ENCODE data around the gene PRKCSH. TPM values are rescaled to one million over a fixed set of nuclear protein-coding genes. Genes with fewer than 3 reads are reported as not detected.

Gene PRKCSH
- polyA plus RNA-seq, 1 of the 3 experiments (the other 2 are of a cell fraction): 502 TPM

DNA sequence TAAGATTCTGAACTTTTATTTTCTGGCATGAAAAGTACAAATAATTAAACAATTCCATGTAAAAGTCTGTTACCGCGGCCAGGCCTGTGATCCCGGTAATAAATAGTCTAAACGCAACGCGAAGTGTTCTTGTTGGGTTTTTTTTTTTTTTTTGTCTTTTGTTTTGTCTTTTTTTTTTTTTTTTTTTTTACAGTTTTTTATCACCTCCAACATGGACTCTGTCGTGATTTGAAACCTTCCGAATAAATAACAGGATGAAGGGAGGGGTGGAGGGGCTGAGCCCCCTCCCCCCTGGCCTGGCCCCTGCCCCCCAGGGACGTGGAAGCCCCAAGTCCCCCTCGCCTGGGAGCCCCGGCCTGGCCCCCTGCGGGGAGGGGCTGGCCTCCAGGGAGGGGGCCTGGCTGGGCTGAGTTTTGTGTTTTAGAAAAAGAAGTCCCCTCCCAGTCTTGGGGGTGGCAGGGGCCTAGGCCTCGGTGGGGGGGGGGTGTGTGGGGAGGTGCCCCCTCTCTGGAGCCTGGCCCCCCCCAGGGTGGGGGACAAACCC lies 16.0 kb downstream of the PRKCSH start:
- peaks cover 9% of the 10 kb centered on the region for H3F3A ChIP-seq (replicated peaks; ENCODE audit: insufficient read depth)
- POLR2A ChIA-PET: interaction anchor here (1.1 kb wide), 1 partner anchor 30 kb away, joined by 4 read pairs; the partner anchor contains the start of gene ELAVL3
- no peaks in the 10 kb centered on the region for H3K9me3 ChIP-seq

GRCh38 chr19:11451871-11452619 lies 16.6 kb downstream of the PRKCSH start:
- Histone ChIP-seq H4K20me1 (ENCODE audit: insufficient read depth) (no peaks in the 10 kb centered on the region), H3K79me2 (ENCODE audit: insufficient read depth) (no peaks in the 10 kb centered on the region), H3K27me3 (ENCODE audit: insufficient read depth) (no peaks in the 10 kb centered on the region), H3K4me3 (ENCODE audit: low read depth in 2 of 2, low read length in 1 of 2) (no peak overlapping the region), H3K9me2 (no peaks in the 10 kb centered on the region), H2AFZ (ENCODE audit: low read depth) (no peak overlapping the region), H3K4me2 (no peak overlapping the region), H3K4me1 (ENCODE audit: control insufficient read depth in 1 of 2, insufficient read depth in 2 of 2, low read depth in 1 of 2, low read length in 1 of 2) (no peaks in the 10 kb centered on the region), H3K27ac (ENCODE audit: low read depth in 2 of 2, low read length in 1 of 2) (no peak overlapping the region), H3F3A (replicated peaks; ENCODE audit: insufficient read depth) (peaks cover 9% of the 10 kb centered on the region), H3K36me3 (replicated peaks in 1 of 2; ENCODE audit: control insufficient read depth in 1 of 2, insufficient read depth in 2 of 2, low read length in 1 of 2) (peaks cover 8 to 23% of the 10 kb centered on the region in 2 experiments), H3K9me3 (no peaks in the 10 kb centered on the region), H3K9ac (no peak overlapping the region)
- TF ChIP-seq ZBTB33 (IDR thresholded peaks at IDR 0.05; ENCODE audit: borderline replicate concordance, low read depth) (no peak), RFX5 (IDR thresholded peaks at IDR 0.05; ENCODE audit: low read length) (no peak), MEF2A (IDR thresholded peaks at IDR 0.05; ENCODE audit: borderline replicate concordance, low read depth) (no peak), PBX3 (IDR thresholded peaks at IDR 0.05) (no peak), FOSL2 (IDR thresholded peaks at IDR 0.05; ENCODE audit: borderline replicate concordance, low read depth) (no peak), JUND (IDR thresholded peaks at IDR 0.05) (no peak), USF2 (IDR thresholded peaks at IDR 0.05; ENCODE audit: borderline replicate concordance, low read depth, low read length) (no peak), NFIC (IDR thresholded peaks at IDR 0.05; ENCODE audit: borderline replicate concordance) (no peak), RCOR1 (IDR thresholded peaks at IDR 0.05; ENCODE audit: low read length) (no peak), NRF1 (IDR thresholded peaks at IDR 0.05; ENCODE audit: low read depth, low read length) (no peak)
- TF ChIP-seq, protein P1, sequence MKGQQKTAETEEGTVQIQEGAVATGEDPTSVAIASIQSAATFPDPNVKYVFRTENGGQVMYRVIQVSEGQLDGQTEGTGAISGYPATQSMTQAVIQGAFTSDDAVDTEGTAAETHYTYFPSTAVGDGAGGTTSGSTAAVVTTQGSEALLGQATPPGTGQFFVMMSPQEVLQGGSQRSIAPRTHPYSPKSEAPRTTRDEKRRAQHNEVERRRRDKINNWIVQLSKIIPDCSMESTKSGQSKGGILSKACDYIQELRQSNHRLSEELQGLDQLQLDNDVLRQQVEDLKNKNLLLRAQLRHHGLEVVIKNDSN (IDR thresholded peaks at IDR 0.05; ENCODE audit: borderline replicate concordance, low read depth): no peak
- TF ChIP-seq, protein P2, sequence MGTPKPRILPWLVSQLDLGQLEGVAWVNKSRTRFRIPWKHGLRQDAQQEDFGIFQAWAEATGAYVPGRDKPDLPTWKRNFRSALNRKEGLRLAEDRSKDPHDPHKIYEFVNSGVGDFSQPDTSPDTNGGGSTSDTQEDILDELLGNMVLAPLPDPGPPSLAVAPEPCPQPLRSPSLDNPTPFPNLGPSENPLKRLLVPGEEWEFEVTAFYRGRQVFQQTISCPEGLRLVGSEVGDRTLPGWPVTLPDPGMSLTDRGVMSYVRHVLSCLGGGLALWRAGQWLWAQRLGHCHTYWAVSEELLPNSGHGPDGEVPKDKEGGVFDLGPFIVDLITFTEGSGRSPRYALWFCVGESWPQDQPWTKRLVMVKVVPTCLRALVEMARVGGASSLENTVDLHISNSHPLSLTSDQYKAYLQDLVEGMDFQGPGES (IDR thresholded peaks at IDR 0.05; ENCODE audit: low read depth, low read length): no peak
- POLR2A ChIA-PET: interaction anchor here (0.6 kb wide), 1 partner anchor 36 kb away, joined by 4 read pairs; no protein-coding TSS in a partner anchor
- WGBS (ENCODE audit: low lambda C conversion rate): 87% methylated on average over 25 of the region's 25 CpGs
- DNase-seq: no peak
- CTCF ChIA-PET: interaction anchor here (0.6 to 2.2 kb wide), 11 partner anchors 10 to 170 kb away, joined by 3 to 17 read pairs (median 4); no protein-coding TSS in a partner anchor

More for the DNA sequence above, 16.0 kb downstream of the PRKCSH start:
- CTCF ChIA-PET: interaction anchor here (0.8 to 4.2 kb wide), 7 partner anchors 10 to 71 kb away, joined by 3 to 18 read pairs (median 6); partner anchors contain the start of gene EPOR
- DNase-seq: peak; percentile 58
- 72% methylated on average over 10 of the region's 13 CpGs for WGBS (ENCODE audit: low lambda C conversion rate)
- no peak overlapping the region for H3K4me3 ChIP-seq (ENCODE audit: low read depth in 2 of 2, low read length in 1 of 2)
- H3K4me2 ChIP-seq: no peak overlapping the region
- no peak overlapping the region for H3K27ac ChIP-seq (ENCODE audit: low read depth in 2 of 2, low read length in 1 of 2)
- H3K79me2 ChIP-seq (ENCODE audit: insufficient read depth): no peaks in the 10 kb centered on the region
- no peaks in the 10 kb centered on the region for H3K27me3 ChIP-seq (ENCODE audit: insufficient read depth)
- H3K9me2 ChIP-seq: no peaks in the 10 kb centered on the region
- H2AFZ ChIP-seq (ENCODE audit: low read depth): no peak overlapping the region
- H4K20me1 ChIP-seq (ENCODE audit: insufficient read depth): no peaks in the 10 kb centered on the region
- no peaks in the 10 kb centered on the region for H3K4me1 ChIP-seq (ENCODE audit: control insufficient read depth in 1 of 2, insufficient read depth in 2 of 2, low read depth in 1 of 2, low read length in 1 of 2)
- peaks cover 8 to 27% of the 10 kb centered on the region in 2 experiments for H3K36me3 ChIP-seq (replicated peaks in 1 of 2; ENCODE audit: control insufficient read depth in 1 of 2, insufficient read depth in 2 of 2, low read length in 1 of 2)
- no peak overlapping the region for H3K9ac ChIP-seq
- TF ChIP-seq POLR2AphosphoS5 (IDR thresholded peaks at IDR 0.05; ENCODE audit: low read depth, low read length) (0 out of 2 replicates have a peak, but pooled peaks have one; percentile 5), GATA2 (CRISPR knock-in tag; IDR thresholded peaks at IDR 0.05) (no peak)

All from SK-N-SH (cell line).